Measurements from ENCODE around the gene NRARP. TPM values are rescaled to one million over a fixed set of nuclear protein-coding genes. Genes with fewer than 3 reads are reported as not detected.

NRARP gene
- polyA plus RNA-seq, 6 donors from 2014 or later = 0.37 TPM; not detected in 5

DNA sequence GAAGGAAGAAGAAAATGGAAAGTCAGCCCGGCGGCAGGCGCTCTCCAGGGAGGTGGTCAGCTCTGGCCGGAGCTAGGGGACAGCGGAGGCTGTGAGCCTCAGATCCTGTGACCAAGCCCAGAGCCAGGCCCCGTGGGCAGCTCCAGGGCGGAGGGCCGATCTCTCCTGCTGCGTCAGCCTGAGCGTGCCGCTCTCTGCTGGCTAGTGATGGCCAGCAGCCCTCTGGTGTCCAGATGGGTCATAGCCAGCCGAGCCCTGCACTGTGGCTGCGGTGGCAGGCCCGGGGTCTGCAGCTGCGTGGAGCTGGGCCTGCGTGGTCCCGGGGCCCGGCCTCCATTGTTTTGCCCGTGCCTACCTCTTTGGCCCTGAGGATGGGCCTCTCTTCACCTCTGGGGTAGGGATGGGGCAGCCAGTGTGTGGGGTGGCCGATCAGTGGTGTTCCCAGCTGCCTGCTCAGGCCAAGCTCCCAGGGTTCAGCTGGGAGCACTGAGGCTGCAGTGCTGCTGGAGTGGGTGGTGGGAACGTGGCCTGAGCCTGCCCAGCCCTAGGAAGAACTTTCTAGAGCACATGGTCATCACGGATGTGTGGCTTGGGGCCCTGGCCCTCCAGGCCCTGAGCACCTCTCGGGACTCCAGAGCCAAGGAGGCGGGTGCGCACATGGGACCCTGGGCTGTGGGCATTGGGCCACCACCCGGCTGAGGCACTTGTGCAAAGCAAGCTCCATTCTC, 17.1 kb upstream of the NRARP start:
- no peaks in the 10 kb centered on the region for H3K9me3 Mint-ChIP-seq
- H3K27me3 Mint-ChIP-seq = peaks cover 0 to 6% (median 0%) of the 10 kb centered on the region in 3 donors
- peak overlapping the region in 1 of 8 donors; percentile 32 for H3K4me3 Mint-ChIP-seq
- peak overlapping the region in 1 of 6 donors; percentile 81 for H3K27ac Mint-ChIP-seq
- ATAC-seq (ENCODE audit: low read depth in 2 of 2) (no peak), DNase-seq (no peak)
- no peaks in the 10 kb centered on the region for H3K36me3 Mint-ChIP-seq
- H3K4me1 Mint-ChIP-seq = peaks cover 4 to 7% (median 4%) of the 10 kb centered on the region in 3 donors

DNA sequence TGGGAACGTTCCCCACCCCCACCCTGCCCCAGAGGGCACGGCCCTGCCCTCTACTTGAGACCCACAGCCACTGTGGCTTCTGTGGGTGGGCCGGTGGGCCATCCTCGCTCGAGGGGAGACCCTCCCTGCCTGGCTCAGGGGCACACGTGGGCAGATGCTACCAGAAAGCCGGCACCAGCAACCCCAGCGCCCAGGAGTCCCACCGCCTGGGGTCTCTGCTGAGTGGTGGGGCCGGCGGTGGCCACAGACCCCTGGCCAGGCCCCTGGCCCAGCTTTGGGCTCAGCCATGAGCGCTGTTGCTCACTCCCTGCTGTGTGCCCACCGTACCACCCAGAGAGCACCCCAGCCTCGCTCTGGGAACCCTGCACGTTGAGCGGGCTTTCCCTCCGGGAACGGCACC, 16.5 kb upstream of the NRARP start:
- H3K4me3 Mint-ChIP-seq = no peak overlapping the region
- H3K4me1 Mint-ChIP-seq = peaks cover 4 to 7% (median 4%) of the 10 kb centered on the region in 3 donors
- ATAC-seq (ENCODE audit: low read depth in 2 of 2) (no peak), DNase-seq (no peak)
- no peaks in the 10 kb centered on the region for H3K9me3 Mint-ChIP-seq
- H3K36me3 Mint-ChIP-seq = no peaks in the 10 kb centered on the region
- H3K27me3 Mint-ChIP-seq = peaks cover 0 to 6% (median 0%) of the 10 kb centered on the region in 3 donors
- H3K27ac Mint-ChIP-seq = no peak overlapping the region

DNA sequence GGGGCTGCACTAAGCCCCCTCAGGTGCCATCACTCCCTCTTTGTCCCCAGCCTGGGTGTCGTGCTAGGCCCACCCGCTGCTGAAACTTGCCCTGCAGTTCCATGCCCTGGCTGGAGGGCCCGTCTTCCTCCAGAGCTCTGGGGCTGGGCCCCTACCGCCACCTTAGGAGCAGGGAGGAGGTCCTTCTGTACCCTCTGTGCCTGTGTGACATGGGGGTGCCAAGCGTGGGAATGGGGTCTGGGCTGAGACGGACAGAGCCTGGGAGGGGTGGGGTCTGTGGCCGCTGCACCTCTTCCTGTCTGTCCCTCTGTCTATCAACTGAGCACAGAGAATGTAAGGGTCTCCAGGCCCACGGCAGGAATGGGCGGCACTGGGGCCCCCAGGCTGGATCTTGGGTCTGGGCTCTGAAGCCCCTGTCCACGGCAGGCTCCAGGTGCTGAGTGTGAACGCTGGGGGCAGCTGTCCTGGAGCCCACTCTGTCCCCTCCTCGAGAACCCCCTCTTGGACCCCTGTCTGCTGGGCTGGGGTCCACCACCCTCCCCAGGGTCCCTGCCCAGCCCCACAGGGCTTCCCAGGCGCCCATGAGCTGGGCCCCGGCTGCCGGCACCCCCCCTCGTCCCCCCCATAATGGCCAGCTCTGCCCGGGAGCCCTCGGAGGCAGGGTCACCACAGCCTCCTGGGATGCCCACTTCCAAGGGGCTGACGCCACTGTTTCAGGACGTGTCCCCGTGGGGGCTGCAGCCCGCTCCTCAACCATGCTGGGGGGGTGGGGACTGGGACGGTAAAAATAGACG, 15.8 kb upstream of the NRARP start:
- Mint-ChIP-seq H3K36me3 (no peaks in the 10 kb centered on the region), H3K4me1 (peaks cover 4 to 7% (median 4%) of the 10 kb centered on the region in 3 donors), H3K27ac (no peak overlapping the region), H3K9me3 (no peaks in the 10 kb centered on the region), H3K27me3 (peaks cover 0 to 6% (median 0%) of the 10 kb centered on the region in 3 donors), H3K4me3 (peak overlapping the region in 3 of 8 donors; percentile 20 to 35 (median 30))
- DNase-seq = no peak
- no peak for ATAC-seq (ENCODE audit: low read depth in 2 of 2)

DNA sequence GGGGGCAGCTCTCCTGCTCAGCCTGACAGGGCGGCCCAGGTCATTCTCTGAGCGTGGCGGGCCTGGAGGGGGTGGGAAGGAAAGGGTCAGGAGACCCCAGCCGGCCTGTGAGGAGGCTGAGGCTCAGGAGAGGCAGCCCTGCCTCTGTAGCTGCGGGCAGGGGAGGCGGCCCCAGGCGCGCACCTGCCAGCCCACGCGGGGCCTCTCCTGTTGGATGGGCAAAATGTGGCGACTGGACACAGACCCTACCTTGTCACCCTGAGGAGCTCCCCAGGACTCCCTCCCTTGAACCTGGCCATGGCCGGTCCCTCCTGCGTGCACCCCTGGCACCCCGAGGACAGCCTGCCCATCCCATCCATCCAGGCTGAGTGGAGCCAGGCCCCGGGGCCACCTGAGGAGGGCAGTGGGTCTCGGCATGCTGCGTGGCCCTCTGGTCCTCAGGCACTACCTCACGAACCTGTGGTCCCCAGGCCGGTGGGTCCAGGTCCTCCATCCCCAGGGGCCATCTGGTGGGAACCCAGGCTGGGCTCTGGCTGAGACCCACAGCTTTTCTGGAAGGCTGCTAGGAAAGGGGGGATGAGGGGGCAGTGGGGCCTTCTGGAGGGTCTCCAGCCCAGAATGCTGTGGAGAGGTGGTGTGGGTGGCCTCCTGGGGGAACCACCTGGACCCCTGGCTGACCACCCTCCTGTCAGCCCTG, 15.1 kb upstream of the NRARP start:
- Mint-ChIP-seq H3K36me3 (no peaks in the 10 kb centered on the region), H3K9me3 (no peaks in the 10 kb centered on the region), H3K27ac (no peak overlapping the region), H3K4me3 (peak overlapping the region in 2 of 8 donors; percentile 43 to 50), H3K4me1 (peaks cover 4 to 7% (median 4%) of the 10 kb centered on the region in 3 donors), H3K27me3 (peaks cover 0 to 6% (median 0%) of the 10 kb centered on the region in 3 donors)
- DNase-seq (no peak), ATAC-seq (ENCODE audit: low read depth in 2 of 2) (no peak)

DNA sequence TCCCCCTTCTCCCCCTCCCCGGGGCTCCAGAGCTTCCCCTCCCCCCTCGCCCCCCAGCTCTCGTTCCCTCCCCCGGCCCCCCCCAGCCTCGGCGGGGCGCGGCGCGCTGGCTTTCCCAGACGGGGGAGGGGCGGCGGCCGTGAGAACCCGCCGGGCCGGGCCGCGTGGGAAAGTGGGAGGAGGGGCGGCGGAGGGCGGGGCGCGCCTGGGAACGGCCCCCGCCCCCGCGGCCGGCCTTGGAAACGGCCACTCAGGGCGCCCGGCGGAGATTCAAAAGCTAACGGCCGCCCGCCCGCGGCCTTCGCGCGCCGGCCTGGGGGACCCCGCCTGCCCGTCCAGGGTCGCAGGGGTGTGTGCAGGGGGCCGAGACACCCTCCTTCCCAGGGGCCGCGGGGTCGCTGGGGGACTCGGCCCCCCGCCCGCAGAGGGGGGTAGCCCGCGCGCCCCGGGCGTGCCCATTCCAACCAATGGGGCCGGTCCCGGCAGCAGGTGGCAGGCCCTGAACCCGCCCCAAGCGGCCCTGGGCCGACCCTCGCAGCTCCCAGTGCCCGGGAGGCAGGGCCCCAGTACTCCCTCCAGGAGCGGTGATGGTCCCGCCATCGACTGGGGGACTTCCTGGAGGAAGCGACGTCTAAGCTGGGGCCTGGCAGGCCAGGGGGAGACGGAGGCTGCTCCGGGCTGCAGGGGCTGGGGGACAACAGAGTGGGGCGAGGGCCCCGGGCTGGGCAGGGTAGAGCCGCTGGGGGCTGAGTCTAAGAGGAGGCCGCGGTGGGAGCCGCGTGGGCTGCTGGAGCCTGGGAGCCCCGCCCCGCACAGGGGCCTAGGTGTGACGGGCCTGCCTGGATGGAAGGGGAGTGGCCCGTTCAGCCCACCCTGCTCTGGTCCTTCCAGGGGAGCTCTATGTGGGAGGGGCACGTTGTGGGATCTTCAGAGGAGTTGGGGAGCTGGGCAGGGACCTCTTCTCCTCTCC, 14.2 kb upstream of the NRARP start:
- Mint-ChIP-seq H3K27me3 (peaks cover 0 to 6% (median 0%) of the 10 kb centered on the region in 3 donors), H3K4me3 (peak overlapping the region in 6 of 8 donors; percentile 27 to 60 (median 42)), H3K36me3 (no peaks in the 10 kb centered on the region), H3K27ac (no peak overlapping the region), H3K9me3 (no peaks in the 10 kb centered on the region), H3K4me1 (peaks cover 4 to 7% (median 4%) of the 10 kb centered on the region in 3 donors)
- ATAC-seq (ENCODE audit: low read depth in 2 of 2) (peak; percentile 22 to 34), DNase-seq (no peak)

DNA sequence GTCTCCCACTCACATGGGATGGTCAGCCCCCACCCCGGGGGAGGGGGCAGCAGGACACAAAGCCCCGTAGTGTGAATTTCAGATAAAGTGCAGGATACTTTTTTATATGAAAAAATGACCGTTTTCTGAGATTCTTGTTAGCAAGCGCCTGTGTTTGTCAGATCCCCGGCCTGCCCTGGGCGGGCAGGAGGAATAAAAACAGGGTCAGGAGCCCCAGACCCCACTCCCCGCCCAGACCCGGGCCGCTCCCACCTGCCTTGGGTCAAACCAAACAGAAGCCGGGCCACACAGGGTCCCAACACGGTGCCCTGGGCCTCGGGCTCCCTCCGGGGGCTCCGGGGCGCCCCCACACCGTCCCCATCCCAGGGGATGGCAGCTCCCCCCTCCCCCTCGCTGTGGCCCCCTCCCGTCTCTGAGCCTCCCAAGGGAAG, 13.5 kb upstream of the NRARP start:
- Mint-ChIP-seq H3K4me3 (peak overlapping the region in 1 of 8 donors; percentile 12), H3K27me3 (peaks cover 0 to 6% (median 0%) of the 10 kb centered on the region in 3 donors), H3K36me3 (no peaks in the 10 kb centered on the region), H3K9me3 (no peaks in the 10 kb centered on the region), H3K4me1 (peaks cover 2 to 4% (median 3%) of the 10 kb centered on the region in 3 donors), H3K27ac (no peak overlapping the region)
- ATAC-seq (ENCODE audit: low read depth in 2 of 2) = no peak
- DNase-seq = no peak

DNA sequence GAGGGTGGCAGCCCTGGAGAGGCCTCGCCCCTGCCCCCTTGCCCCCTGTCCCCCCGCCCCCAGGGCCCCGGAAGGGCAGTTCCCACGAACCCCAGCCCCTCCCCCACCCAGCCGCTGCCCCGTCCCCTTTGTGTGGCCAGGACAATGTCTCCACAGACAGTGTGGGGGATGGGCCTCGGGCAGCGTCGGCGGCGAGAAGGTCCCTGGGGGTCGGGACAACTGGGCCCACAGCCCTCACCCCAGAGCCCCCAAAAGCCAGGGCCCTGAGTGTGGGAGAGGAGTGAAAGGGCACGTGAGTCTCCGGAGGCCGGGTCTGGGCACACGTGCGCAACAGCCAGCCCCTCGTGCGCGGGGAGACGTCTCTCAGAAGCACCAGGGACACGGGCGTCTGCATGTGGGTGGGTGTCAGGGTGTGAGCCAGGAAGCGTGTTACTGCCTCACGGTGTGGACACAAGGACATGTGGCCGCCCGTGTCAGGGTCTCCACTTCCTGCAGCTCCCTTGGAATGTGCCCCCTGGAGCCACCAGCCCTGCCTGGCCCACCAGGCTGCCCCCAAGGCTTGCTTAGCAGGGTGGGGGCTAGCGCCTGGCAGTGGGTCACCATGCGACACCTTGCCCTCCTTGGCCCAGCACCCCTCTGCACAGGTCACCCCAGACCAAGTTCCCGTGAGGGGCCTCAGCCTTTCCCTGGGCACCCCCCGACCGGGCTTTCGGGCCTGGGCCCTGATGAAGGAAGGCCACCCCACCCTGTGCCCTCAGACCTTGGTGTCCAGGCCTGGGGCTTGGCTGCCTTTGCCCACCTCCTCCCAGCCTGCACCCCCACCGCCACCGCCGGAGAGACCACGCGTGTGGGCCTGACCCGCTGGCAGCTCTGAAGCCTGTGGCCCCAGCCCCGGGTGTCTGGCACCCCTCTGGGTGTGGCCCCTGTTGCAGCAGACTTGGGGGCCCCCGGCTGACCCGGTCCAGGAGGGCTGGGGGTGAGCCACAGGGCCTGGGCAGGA, 12.8 kb upstream of the NRARP start:
- ATAC-seq (ENCODE audit: low read depth in 2 of 2) (no peak), DNase-seq (no peak)
- Mint-ChIP-seq H3K36me3 (no peaks in the 10 kb centered on the region), H3K4me1 (no peaks in the 10 kb centered on the region), H3K27ac (no peak overlapping the region), H3K27me3 (peaks cover 0 to 6% (median 0%) of the 10 kb centered on the region in 3 donors), H3K4me3 (peak overlapping the region in 2 of 8 donors; percentile 20 to 56), H3K9me3 (no peaks in the 10 kb centered on the region)

DNA sequence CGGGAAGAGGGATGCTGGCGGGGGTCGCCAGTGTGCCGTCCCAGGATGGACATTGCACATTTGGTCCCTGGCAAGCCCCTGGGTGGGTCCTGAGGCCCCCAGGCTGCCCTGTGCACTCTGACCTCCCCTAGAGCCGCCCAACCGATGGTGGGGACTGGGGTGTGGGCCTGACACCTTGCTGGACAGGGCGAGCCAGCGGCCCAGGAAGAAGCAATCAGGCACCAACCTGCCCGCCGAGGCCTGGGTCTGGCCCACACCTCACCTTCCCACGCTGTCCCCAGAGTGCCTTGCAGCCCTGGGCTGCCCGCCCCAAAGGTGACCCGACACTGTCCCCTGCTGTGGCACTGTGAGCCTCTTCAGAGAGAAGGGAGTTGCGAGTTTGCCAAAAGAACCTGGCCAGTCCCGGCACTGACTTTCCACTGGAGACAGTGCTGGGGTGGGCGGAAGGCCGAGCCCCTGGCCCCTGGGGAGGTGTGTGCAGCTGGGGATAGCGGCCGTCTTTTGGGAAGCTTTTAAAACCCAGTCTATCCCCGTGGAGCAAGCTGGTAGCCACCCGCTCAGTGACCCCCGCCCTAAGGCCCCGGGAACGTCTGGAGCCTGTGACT, 12.0 kb upstream of the NRARP start:
- Mint-ChIP-seq H3K4me3 (peak overlapping the region in 1 of 8 donors; percentile 12), H3K27me3 (peaks cover 0 to 6% (median 0%) of the 10 kb centered on the region in 3 donors), H3K27ac (no peak overlapping the region), H3K9me3 (no peaks in the 10 kb centered on the region), H3K4me1 (no peaks in the 10 kb centered on the region), H3K36me3 (no peaks in the 10 kb centered on the region)
- DNase-seq (no peak), ATAC-seq (ENCODE audit: low read depth in 2 of 2) (no peak)

DNA sequence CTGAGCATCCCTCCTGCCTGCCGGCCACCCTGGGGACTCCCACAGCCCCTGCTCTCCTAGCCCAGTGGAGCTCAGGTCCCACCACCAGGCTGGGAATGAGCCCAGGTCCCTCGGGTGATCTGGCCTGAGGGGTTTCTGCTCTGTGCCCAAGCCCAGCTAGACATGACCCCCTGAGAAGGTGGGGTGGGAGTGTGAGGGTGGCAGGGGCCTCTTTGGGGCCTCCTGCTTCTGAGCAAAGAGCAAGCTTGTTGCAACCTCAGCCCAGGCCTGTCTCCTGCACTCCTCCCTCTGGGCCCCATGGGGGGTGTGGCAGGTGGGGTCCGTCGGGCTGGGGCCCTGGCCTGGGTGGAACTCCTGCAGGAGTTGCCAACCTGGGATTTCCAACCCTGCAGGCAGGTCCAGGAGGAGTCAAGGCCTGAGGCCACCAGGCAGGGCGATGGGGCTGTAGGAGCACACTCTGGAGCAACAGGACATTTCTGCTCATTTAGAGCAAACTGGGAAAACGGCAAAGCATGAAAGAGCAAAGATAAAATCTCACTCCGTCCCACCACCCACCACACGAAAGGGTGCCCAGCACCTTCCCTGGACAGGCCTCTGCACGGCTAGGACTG, 11.4 kb upstream of the NRARP start:
- no peak overlapping the region for H3K27ac Mint-ChIP-seq
- no peaks in the 10 kb centered on the region for H3K9me3 Mint-ChIP-seq
- no peaks in the 10 kb centered on the region for H3K4me1 Mint-ChIP-seq
- DNase-seq = no peak
- ATAC-seq (ENCODE audit: low read depth in 2 of 2) = no peak
- H3K4me3 Mint-ChIP-seq = peak overlapping the region in 1 of 8 donors; percentile 20
- no peaks in the 10 kb centered on the region for H3K36me3 Mint-ChIP-seq
- peaks cover 0 to 10% (median 0%) of the 10 kb centered on the region in 3 donors for H3K27me3 Mint-ChIP-seq

DNA sequence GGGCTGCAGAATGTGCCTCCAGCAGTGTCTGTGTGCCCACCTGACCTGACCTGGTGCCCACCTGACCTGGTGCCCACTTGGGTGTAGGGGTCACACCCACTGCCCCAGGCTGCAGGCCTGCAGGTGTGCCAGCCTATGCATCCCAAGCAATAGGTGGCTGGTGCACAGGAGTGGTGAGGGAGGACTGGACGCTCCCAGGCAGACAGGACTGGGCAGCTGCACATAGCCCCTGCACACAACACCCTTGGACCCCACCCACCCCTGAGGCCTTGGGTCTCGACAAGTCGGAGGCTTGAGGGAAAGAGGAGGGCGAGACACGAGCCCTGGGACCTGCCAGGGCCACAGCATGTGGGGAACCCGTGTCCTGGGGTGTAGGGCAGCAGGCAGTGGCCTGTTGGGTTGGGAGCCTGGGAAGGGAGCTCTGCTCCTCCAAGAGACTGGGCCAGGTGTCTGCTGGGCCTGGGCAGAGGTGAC, 10.8 kb upstream of the NRARP start:
- H3K4me3 Mint-ChIP-seq = peak overlapping the region in 1 of 8 donors; percentile 41
- ATAC-seq (ENCODE audit: low read depth in 2 of 2) = no peak
- no peaks in the 10 kb centered on the region for H3K36me3 Mint-ChIP-seq
- no peak overlapping the region for H3K27ac Mint-ChIP-seq
- H3K27me3 Mint-ChIP-seq = peaks cover 0 to 10% (median 0%) of the 10 kb centered on the region in 3 donors
- no peaks in the 10 kb centered on the region for H3K9me3 Mint-ChIP-seq
- H3K4me1 Mint-ChIP-seq = no peaks in the 10 kb centered on the region
- DNase-seq = no peak

All from naive B cell (primary cell).